GM12878 (cell line): ENCODE measurements around the gene SBF2. TPM values are rescaled to one million over a fixed set of nuclear protein-coding genes. Genes with fewer than 3 reads are reported as not detected.

Experiments used
- ATAC-seq: fragments of 200-7000 bp; cut with Tn5 transposase; 3 replicates; pipeline ENCODE4 v1.9.1; 2020; ENCODE audit warnings: mild to moderate bottlenecking, moderate library complexity
- BruUV-seq: library from RNA; stranded (reverse); fragments of 400-500 nt; replicated peaks from 2 replicates; lab custom pipeline; 2021; lab: Mats Ljungman, UMichigan
- CTCF ChIA-PET: fragments of 300-600 bp; sonication (Branson Sonifier 250); formaldehyde crosslinking; extraction: SDS; loops from one replicate; lab custom pipeline; 2021; ENCODE audit warnings: inconsistent platforms; lab: Yijun Ruan, JAX
- POLR2A ChIA-PET: fragments of 350-600 bp; formaldehyde crosslinking; extraction: SDS; loops from one replicate; lab custom pipeline; 2021; ENCODE audit warnings: inconsistent platforms; lab: Charles Lee
- RAD21 ChIA-PET: fragments of 300-600 bp; sonication (Branson Sonifier 250); formaldehyde crosslinking; loops from one replicate; lab custom pipeline; 2023; ENCODE audit warnings: antibody characterized with exemption; ENCODE audit not compliant: unreplicated experiment; lab: Charles Lee
- SMC1A ChIA-PET: fragments of 300-600 bp; sonication (Branson Sonifier 250); formaldehyde crosslinking; loops from one replicate; lab custom pipeline; 2023; ENCODE audit not compliant: unreplicated experiment, uncharacterized antibody; lab: Charles Lee
- DNase-seq: peaks from one replicate; pipeline ENCODE4 v3.0.0-alpha.2; 2011; ENCODE audit warnings: low read depth, low spot score
- FAIRE-seq: peaks from 3 replicates; lab custom pipeline; 2011; peaks lifted over from hg19 to GRCh38; lab: Jason Lieb, UNC
- H2AFZ ChIP-seq: 2 replicates; pipeline ENCODE4 v1.6.0; 2011; ENCODE audit warnings: low read depth, low read length, control low read depth; ENCODE audit not compliant: control insufficient read depth
- H3K27ac ChIP-seq: 2 replicates; pipeline ENCODE4 v1.5.1; 2011; ENCODE audit warnings: control low read depth; ENCODE audit not compliant: control insufficient read depth, insufficient read depth
- H3K27me3 ChIP-seq, 2 experiments: replicated peaks in 1 of 2; 2 replicates each; pipeline versions ENCODE4 v1.6.0 to v1.6.1; 2011; ENCODE audit warnings: low read length in 1 of 2; ENCODE audit not compliant: control insufficient read depth in 2 of 2, insufficient read depth in 2 of 2
- H3K36me3 ChIP-seq, 2 experiments: 2 replicates each; pipeline ENCODE4 v1.5.1; 2011; ENCODE audit warnings: low read length in 1 of 2; ENCODE audit not compliant: control insufficient read depth in 2 of 2, insufficient read depth in 2 of 2
- H3K4me1 ChIP-seq: 2 replicates; pipeline ENCODE4 v1.6.1; 2011; ENCODE audit warnings: mild to moderate bottlenecking, low read length, moderate library complexity, mixed read lengths; ENCODE audit not compliant: control insufficient read depth, insufficient read depth
- H3K4me2 ChIP-seq: 2 replicates; pipeline ENCODE4 v1.6.0; 2011; ENCODE audit warnings: control low read depth; ENCODE audit not compliant: control insufficient read depth, insufficient read depth
- H3K4me3 ChIP-seq: fragments of 200-600 bp; sonication (generic); 2 replicates; pipeline ENCODE4 v1.5.1; 2016
- H3K79me2 ChIP-seq: 2 replicates; pipeline ENCODE4 v1.6.0; 2011; ENCODE audit warnings: low read length; ENCODE audit not compliant: control insufficient read depth, insufficient read depth
- H3K9ac ChIP-seq: 2 replicates; pipeline ENCODE4 v1.8.0; 2011; ENCODE audit warnings: low read length, control low read depth, mixed read lengths; ENCODE audit not compliant: control insufficient read depth, insufficient read depth
- H3K9me3 ChIP-seq: replicated peaks from 3 replicates; pipeline ENCODE4 v1.5.1; 2011; ENCODE audit warnings: mild to moderate bottlenecking, low read length; ENCODE audit not compliant: control insufficient read depth, insufficient read depth
- H4K20me1 ChIP-seq: 2 replicates; pipeline ENCODE4 v1.6.0; 2011; ENCODE audit not compliant: control insufficient read depth, insufficient read depth
- BRCA1 ChIP-seq: IDR thresholded peaks from 2 replicates; pipeline ENCODE4 v1.6.1; 2011; ENCODE audit warnings: low read depth, low read length, improper control_type of control experiment
- CBFB ChIP-seq: IDR thresholded peaks from 2 replicates; pipeline ENCODE4 v1.6.1; 2016; ENCODE audit warnings: antibody characterized with exemption, low read depth
- CREM ChIP-seq: IDR thresholded peaks from 2 replicates; pipeline ENCODE4 v1.6.1; 2014; ENCODE audit warnings: antibody characterized with exemption, low read depth
- EP300 ChIP-seq, 2 experiments: fragments of 150-350 bp in 1 of 2; IDR thresholded peaks; 2 replicates each; pipeline ENCODE4 v1.6.1; 2011 to 2012; ENCODE audit warnings: low read depth in 2 of 2, low read length in 2 of 2, borderline replicate concordance in 1 of 2, improper control_type of control experiment in 1 of 2, inconsistent platforms in 1 of 2; ENCODE audit not compliant: control insufficient read depth in 1 of 2
- MEF2B ChIP-seq: fragments of 450-650 bp; IDR thresholded peaks from 2 replicates; pipeline ENCODE4 v1.6.1; 2018; ENCODE audit warnings: mild to moderate bottlenecking, moderate library complexity; ENCODE audit not compliant: partially characterized antibody, poor library complexity, severe bottlenecking
- NFYA ChIP-seq: IDR thresholded peaks from 2 replicates; pipeline ENCODE4 v1.6.1; 2011; ENCODE audit warnings: low read depth, mild to moderate bottlenecking, low read length, improper control_type of control experiment, borderline replicate concordance
- NFYB ChIP-seq: IDR thresholded peaks from 2 replicates; pipeline ENCODE4 v1.6.1; 2011; ENCODE audit warnings: low read depth, mild to moderate bottlenecking, low read length, improper control_type of control experiment, moderate library complexity; ENCODE audit not compliant: insufficient read depth
- NRF1 ChIP-seq: conservative IDR thresholded peaks from 2 replicates; pipeline ENCODE4 v1.6.1; 2011; ENCODE audit warnings: mild to moderate bottlenecking, low read depth, low read length, improper control_type of control experiment
- POU2F2 ChIP-seq: IDR thresholded peaks from 3 replicates; pipeline ENCODE4 v1.6.1; 2011; ENCODE audit warnings: low read depth, mild to moderate bottlenecking, low read length, borderline replicate concordance
- RAD21 ChIP-seq: IDR thresholded peaks from 2 replicates; pipeline ENCODE4 v1.6.1; 2011; ENCODE audit warnings: mild to moderate bottlenecking, low read depth, low read length, moderate library complexity; ENCODE audit not compliant: insufficient read depth
- SIX5 ChIP-seq: IDR thresholded peaks from 2 replicates; pipeline ENCODE4 v1.6.1; 2011; ENCODE audit warnings: mild to moderate bottlenecking, low read depth, low read length, moderate library complexity; ENCODE audit not compliant: severe bottlenecking
- SMC3 ChIP-seq: IDR thresholded peaks from 2 replicates; pipeline ENCODE4 v1.6.1; 2011; ENCODE audit warnings: low read length, improper control_type of control experiment, borderline replicate concordance
- TCF3 ChIP-seq: IDR thresholded peaks from 2 replicates; pipeline ENCODE4 v1.6.1; 2012; ENCODE audit warnings: low read depth, mild to moderate bottlenecking, low read length, borderline replicate concordance; ENCODE audit not compliant: insufficient read depth
- ZNF622 ChIP-seq: fragments of 450-650 bp; IDR thresholded peaks from 2 replicates; pipeline ENCODE4 v1.6.1; 2017; ENCODE audit warnings: mild to moderate bottlenecking, inconsistent platforms
- ZSCAN29 ChIP-seq: fragments of 450-650 bp; IDR thresholded peaks from 2 replicates; pipeline ENCODE4 v1.6.1; 2017; ENCODE audit warnings: mild to moderate bottlenecking, moderate library complexity
- WGBS: methylation state at CpG from one replicate; pipeline ENCODE4 v1.1.6; 2016; ENCODE audit warnings: low lambda C conversion rate; ENCODE audit not compliant: insufficient replicate concordance, insufficient coverage; ENCODE audit errors: missing lambda C conversion rate; 5-methylcytosine and 5-hydroxymethylcytosine counted together
- in situ Hi-C: fragments of 300-500 bp; cut with MboI; formaldehyde crosslinking; loops from 9 replicates; pipeline ENCODE4 v1.14.3; 2018; ENCODE audit warnings: mixed read lengths
- intact Hi-C: fragments of 100-400 bp; cut with micrococcal nuclease; formaldehyde crosslinking; loops from one replicate; pipeline ENCODE4 v1.14.2; 2022; ENCODE audit not compliant: unreplicated experiment
- polyA plus RNA-seq, 11 experiments: library from polyadenylated mRNA; depleted of rRNA in 4 of 11; unstranded in 6 of 11; stranded (reverse) in 5 of 11; fragments of >200 nt; fragmentation: Nextera tagmentation in 4 of 11; fragmentation: Illumina TruSeq in 1 of 11; extraction: Ambion mirVana in 4 of 11; extraction: Trizol in 1 of 11; gene quantifications; 1 replicate in 1 of 11; 2 replicates in 10 of 11; pipeline versions ENCODE4 v1.2.1 to v1.2.3, GENCODE V29; 2011 to 2016; ENCODE audit warnings: inconsistent platforms in 2 of 11, missing spikeins in 2 of 11, low read depth in 1 of 11
- total RNA-seq, 4 experiments: library from RNA; depleted of rRNA in 3 of 4; stranded (reverse); fragments of >200 nt in 3 of 4; fragmentation: Illumina TruSeq in 1 of 4; extraction: Trizol in 1 of 4; gene quantifications; 2 replicates each; pipeline versions ENCODE4 v1.2.1 to v1.2.3, GENCODE V29; 2013 to 2021
- TF ChIP-seq, protein P1 (sequence below): IDR thresholded peaks from 2 replicates; pipeline ENCODE4 v1.6.1; 2012; ENCODE audit warnings: improper control_type of control experiment, low read depth, low read length; ENCODE audit not compliant: insufficient replicate concordance
- TF ChIP-seq, protein P2 (sequence below): fragments of 450-650 bp; IDR thresholded peaks from 2 replicates; pipeline ENCODE4 v1.6.1; 2017; ENCODE audit warnings: low read depth, mild to moderate bottlenecking, moderate library complexity

Gene SBF2
- total and polyA plus RNA-seq, 10 of the 15 experiments (the other 5 are each of a cell fraction or from before 2014, with no cell fraction given): 0.24 to 2.3 (median 1.1) TPM

DNA sequence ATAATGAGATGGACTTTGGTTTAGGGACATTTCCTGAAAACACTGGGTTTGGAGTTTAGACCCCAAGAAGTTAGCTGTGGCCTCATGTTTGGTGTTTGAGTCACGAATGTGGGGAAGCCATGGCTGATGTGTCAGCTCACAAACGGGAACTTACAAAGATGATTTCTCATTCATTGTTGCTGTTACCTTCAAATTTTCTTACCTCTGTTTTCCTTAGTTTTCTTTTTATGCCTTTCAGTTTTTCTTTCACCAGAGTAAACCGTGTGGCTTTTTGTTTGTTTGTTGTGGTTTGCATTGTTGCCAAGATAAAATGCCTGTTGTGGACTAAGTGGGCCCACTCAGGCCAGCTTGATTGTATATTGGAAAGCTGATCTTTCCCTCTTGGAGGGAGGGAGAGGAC is 541.0 kb downstream of the SBF2 start (continued):
- TF ChIP-seq, protein P1, sequence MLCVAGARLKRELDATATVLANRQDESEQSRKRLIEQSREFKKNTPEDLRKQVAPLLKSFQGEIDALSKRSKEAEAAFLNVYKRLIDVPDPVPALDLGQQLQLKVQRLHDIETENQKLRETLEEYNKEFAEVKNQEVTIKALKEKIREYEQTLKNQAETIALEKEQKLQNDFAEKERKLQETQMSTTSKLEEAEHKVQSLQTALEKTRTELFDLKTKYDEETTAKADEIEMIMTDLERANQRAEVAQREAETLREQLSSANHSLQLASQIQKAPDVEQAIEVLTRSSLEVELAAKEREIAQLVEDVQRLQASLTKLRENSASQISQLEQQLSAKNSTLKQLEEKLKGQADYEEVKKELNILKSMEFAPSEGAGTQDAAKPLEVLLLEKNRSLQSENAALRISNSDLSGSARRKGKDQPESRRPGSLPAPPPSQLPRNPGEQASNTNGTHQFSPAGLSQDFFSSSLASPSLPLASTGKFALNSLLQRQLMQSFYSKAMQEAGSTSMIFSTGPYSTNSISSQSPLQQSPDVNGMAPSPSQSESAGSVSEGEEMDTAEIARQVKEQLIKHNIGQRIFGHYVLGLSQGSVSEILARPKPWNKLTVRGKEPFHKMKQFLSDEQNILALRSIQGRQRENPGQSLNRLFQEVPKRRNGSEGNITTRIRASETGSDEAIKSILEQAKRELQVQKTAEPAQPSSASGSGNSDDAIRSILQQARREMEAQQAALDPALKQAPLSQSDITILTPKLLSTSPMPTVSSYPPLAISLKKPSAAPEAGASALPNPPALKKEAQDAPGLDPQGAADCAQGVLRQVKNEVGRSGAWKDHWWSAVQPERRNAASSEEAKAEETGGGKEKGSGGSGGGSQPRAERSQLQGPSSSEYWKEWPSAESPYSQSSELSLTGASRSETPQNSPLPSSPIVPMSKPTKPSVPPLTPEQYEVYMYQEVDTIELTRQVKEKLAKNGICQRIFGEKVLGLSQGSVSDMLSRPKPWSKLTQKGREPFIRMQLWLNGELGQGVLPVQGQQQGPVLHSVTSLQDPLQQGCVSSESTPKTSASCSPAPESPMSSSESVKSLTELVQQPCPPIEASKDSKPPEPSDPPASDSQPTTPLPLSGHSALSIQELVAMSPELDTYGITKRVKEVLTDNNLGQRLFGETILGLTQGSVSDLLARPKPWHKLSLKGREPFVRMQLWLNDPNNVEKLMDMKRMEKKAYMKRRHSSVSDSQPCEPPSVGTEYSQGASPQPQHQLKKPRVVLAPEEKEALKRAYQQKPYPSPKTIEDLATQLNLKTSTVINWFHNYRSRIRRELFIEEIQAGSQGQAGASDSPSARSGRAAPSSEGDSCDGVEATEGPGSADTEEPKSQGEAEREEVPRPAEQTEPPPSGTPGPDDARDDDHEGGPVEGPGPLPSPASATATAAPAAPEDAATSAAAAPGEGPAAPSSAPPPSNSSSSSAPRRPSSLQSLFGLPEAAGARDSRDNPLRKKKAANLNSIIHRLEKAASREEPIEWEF: no peak
- TF ChIP-seq BRCA1 (no peak), NRF1 (no peak), MEF2B (no peak), SMC3 (no peak), NFYA (no peak)

DNA sequence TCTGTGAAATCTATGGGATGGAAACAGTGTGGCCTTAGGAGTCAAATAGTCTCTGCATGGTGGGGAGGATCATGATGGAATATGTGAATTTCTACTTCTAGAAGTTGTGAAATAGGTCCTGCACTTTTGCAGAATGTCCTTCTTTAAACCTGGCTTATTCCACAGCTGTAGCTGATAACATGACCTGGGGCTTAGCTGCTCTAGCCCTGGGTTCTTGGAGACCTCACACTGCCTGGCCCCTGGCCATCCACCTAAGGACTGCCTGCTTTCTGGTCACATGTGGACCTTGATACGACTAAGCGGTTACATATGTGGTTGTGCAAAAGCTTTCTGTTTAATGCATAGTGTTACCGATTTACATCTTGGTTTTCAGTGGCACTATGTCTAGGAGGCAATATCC is 541.9 kb downstream of the SBF2 start:
- Histone ChIP-seq H3K4me3 (no peak overlapping the region), H3K27me3 (no peaks in the 10 kb centered on the region), H3K36me3 (peaks cover 0 to 6% of the 10 kb centered on the region in 2 experiments; a peak in 3 of 4 replicates), H4K20me1 (no peaks in the 10 kb centered on the region), H3K9me3 (no peaks in the 10 kb centered on the region), H2AFZ (no peak overlapping the region), H3K27ac (no peak overlapping the region), H3K4me1 (peaks cover 44% of the 10 kb centered on the region), H3K79me2 (peaks cover 2% of the 10 kb centered on the region; the same call in 1 of the 2 replicates), H3K4me2 (no peak overlapping the region), H3K9ac (no peak overlapping the region)
- DNase-seq (no peak), ATAC-seq (no peak), FAIRE-seq (no peak)
- in situ Hi-C loops (loop anchor here (5.0 kb wide), 2 partner anchors 140 to 220 kb away; no protein-coding TSS in a partner anchor), intact Hi-C loops (no loop called here)
- ChIA-PET RAD21 (interaction anchor here (1.3 kb wide), 1 partner anchor 151 kb away, joined by 4 read pairs; no protein-coding TSS in a partner anchor), CTCF (interaction anchor here (0.6 to 9.2 kb wide), 7 partner anchors 8 to 621 kb away, joined by 3 to 126 read pairs (median 4); no protein-coding TSS in a partner anchor), SMC1A (interaction anchor here (0.9 to 7.8 kb wide), 5 partner anchors 140 to 437 kb away, joined by 3 to 84 read pairs (median 4); no protein-coding TSS in a partner anchor), POLR2A (interaction anchor here (0.5 to 1.0 kb wide), 2 partner anchors 25 to 172 kb away, joined by 3 to 5 read pairs; no protein-coding TSS in a partner anchor)
- 27% methylated on average over 3 of the region's 3 CpGs for WGBS
- BruUV-seq: no TSS peak
- TF ChIP-seq RAD21 (no peak), ZNF622 (no peak), NFYB (no peak), CBFB (no peak), TCF3 (no peak), EP300 (IDR thresholded peaks at IDR 0.05; ENCODE audit: borderline replicate concordance in 1 of 2, control insufficient read depth in 1 of 2, low read depth in 2 of 2, low read length in 2 of 2) (no peak), CREM (no peak), POU2F2 (no peak), ZSCAN29 (no peak), SIX5 (no peak)
- TF ChIP-seq, protein P2, sequence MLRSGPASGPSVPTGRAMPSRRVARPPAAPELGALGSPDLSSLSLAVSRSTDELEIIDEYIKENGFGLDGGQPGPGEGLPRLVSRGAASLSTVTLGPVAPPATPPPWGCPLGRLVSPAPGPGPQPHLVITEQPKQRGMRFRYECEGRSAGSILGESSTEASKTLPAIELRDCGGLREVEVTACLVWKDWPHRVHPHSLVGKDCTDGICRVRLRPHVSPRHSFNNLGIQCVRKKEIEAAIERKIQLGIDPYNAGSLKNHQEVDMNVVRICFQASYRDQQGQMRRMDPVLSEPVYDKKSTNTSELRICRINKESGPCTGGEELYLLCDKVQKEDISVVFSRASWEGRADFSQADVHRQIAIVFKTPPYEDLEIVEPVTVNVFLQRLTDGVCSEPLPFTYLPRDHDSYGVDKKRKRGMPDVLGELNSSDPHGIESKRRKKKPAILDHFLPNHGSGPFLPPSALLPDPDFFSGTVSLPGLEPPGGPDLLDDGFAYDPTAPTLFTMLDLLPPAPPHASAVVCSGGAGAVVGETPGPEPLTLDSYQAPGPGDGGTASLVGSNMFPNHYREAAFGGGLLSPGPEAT: no peak
